GM23338 (cell line): ENCODE measurements around the gene KAZN. TPM values are rescaled to one million over a fixed set of nuclear protein-coding genes. Genes with fewer than 3 reads are reported as not detected.

Source experiments
- ATAC-seq: fragments of 200-7000 bp; cut with Tn5 transposase; 3 replicates; pipeline ENCODE4 v1.9.1; 2020
- DNase-seq: peaks from one replicate; pipeline ENCODE4 v3.0.0-alpha.2; 2015; ENCODE audit warnings: low spot score
- H2AFZ ChIP-seq: fragments of 200-600 bp; sonication (generic); 2 replicates; pipeline ENCODE4 v1.8.0; 2016; ENCODE audit warnings: antibody characterized with exemption, mild to moderate bottlenecking, moderate library complexity
- H3F3A ChIP-seq: fragments of 200-600 bp; sonication (generic); replicated peaks from 2 replicates; pipeline ENCODE4 v1.8.0; 2017; ENCODE audit warnings: antibody characterized with exemption, mixed run types, low read depth
- H3K27ac ChIP-seq: fragments of 200-600 bp; sonication (generic); 2 replicates; pipeline ENCODE4 v1.6.1; 2016; ENCODE audit warnings: low read depth
- H3K27me3 ChIP-seq: fragments of 200-600 bp; sonication (generic); 2 replicates; pipeline ENCODE4 v1.8.0; 2016; ENCODE audit warnings: mild to moderate bottlenecking, mixed run types, moderate library complexity; ENCODE audit not compliant: insufficient read depth
- H3K36me3 ChIP-seq: fragments of 200-600 bp; sonication (generic); 2 replicates; pipeline ENCODE4 v1.8.0; 2016; ENCODE audit warnings: mild to moderate bottlenecking; ENCODE audit not compliant: insufficient read depth
- H3K4me1 ChIP-seq: fragments of 200-600 bp; sonication (generic); 2 replicates; pipeline ENCODE4 v1.8.0; 2016; ENCODE audit warnings: mild to moderate bottlenecking, moderate library complexity; ENCODE audit not compliant: insufficient read depth
- H3K4me2 ChIP-seq: fragments of 200-600 bp; sonication (generic); 2 replicates; pipeline ENCODE4 v1.7.1; 2017; ENCODE audit warnings: mixed run types
- H3K4me3 ChIP-seq: fragments of 200-600 bp; sonication (generic); 2 replicates; pipeline ENCODE4 v1.6.1; 2016; ENCODE audit warnings: mixed run types
- H3K79me2 ChIP-seq: fragments of 200-600 bp; sonication (generic); replicated peaks from 2 replicates; pipeline ENCODE4 v1.8.0; 2017; ENCODE audit warnings: mild to moderate bottlenecking; ENCODE audit not compliant: insufficient read depth
- H3K9me2 ChIP-seq: fragments of 200-600 bp; sonication (generic); 2 replicates; pipeline ENCODE4 v1.8.0; 2017; ENCODE audit not compliant: insufficient read depth
- H4K20me1 ChIP-seq: fragments of 200-600 bp; sonication (generic); replicated peaks from 2 replicates; pipeline ENCODE4 v1.8.0; 2017; ENCODE audit warnings: mild to moderate bottlenecking; ENCODE audit not compliant: insufficient read depth
- H3K27ac Mint-ChIP-seq: 2 replicates; pipeline ENCODE4 v1.8.0; 2020; ENCODE audit warnings: inconsistent platforms, mild to moderate bottlenecking, moderate library complexity, mixed read lengths
- H3K27me3 Mint-ChIP-seq: 3 replicates; pipeline ENCODE4 v1.8.0; 2022; ENCODE audit warnings: low read depth, mild to moderate bottlenecking, moderate library complexity, mixed read lengths, inconsistent platforms; ENCODE audit not compliant: insufficient read depth, poor library complexity
- H3K36me3 Mint-ChIP-seq: 3 replicates; pipeline ENCODE4 v1.8.0; 2021; ENCODE audit warnings: low read depth, mild to moderate bottlenecking, inconsistent platforms, moderate library complexity, mixed read lengths
- H3K4me1 Mint-ChIP-seq: 3 replicates; pipeline ENCODE4 v1.8.0; 2020; ENCODE audit warnings: mild to moderate bottlenecking, inconsistent platforms, mixed read lengths
- H3K4me3 Mint-ChIP-seq: 3 replicates; pipeline ENCODE4 v1.8.0; 2021; ENCODE audit warnings: moderate library complexity, mild to moderate bottlenecking, inconsistent platforms, mixed read lengths
- H3K9me3 Mint-ChIP-seq: 3 replicates; pipeline ENCODE4 v1.8.0; 2020; ENCODE audit warnings: moderate library complexity, mild to moderate bottlenecking, inconsistent platforms, mixed read lengths
- CREB1 ChIP-seq: fragments of 250-450 bp; sonication (Bioruptor Pico); IDR thresholded peaks from 2 replicates; pipeline ENCODE4 v1.5.0; 2020; ENCODE audit warnings: low read depth, mild to moderate bottlenecking, moderate library complexity
- EZH2 ChIP-seq: fragments of 200-600 bp; sonication (generic); IDR thresholded peaks from one replicate; pipeline ENCODE4 v1.8.0; 2017; ENCODE audit warnings: antibody characterized with exemption, mild to moderate bottlenecking, low read depth; ENCODE audit not compliant: unreplicated experiment
- EZH2phosphoT487 ChIP-seq: fragments of 200-600 bp; sonication (generic); IDR thresholded peaks from one replicate; pipeline ENCODE4 v1.8.1; 2018; ENCODE audit warnings: antibody characterized with exemption; ENCODE audit not compliant: unreplicated experiment
- JUNB ChIP-seq: IDR thresholded peaks from one replicate; pipeline ENCODE4 v1.6.1; 2016; ENCODE audit warnings: antibody characterized with exemption; ENCODE audit not compliant: unreplicated experiment
- NANOG ChIP-seq: IDR thresholded peaks from 2 replicates; pipeline ENCODE4 v1.6.1; 2016; ENCODE audit warnings: antibody characterized with exemption, borderline replicate concordance
- POLR2AphosphoS5 ChIP-seq: IDR thresholded peaks from 2 replicates; pipeline ENCODE4 v1.6.1; 2016; ENCODE audit warnings: antibody characterized with exemption, low read depth
- STAT1 ChIP-seq: IDR thresholded peaks from one replicate; pipeline ENCODE4 v1.6.1; 2016; ENCODE audit warnings: antibody characterized with exemption; ENCODE audit not compliant: unreplicated experiment
- ZNF114 ChIP-seq: fragments of 250-450 bp; sonication (Bioruptor Pico); IDR thresholded peaks from 2 replicates; pipeline ENCODE4 v1.5.0; 2020; ENCODE audit warnings: mild to moderate bottlenecking, moderate library complexity
- ZNF331 ChIP-seq: fragments of 250-450 bp; sonication (Bioruptor Pico); IDR thresholded peaks from 2 replicates; pipeline ENCODE4 v1.5.0; 2020; ENCODE audit warnings: low read depth, mild to moderate bottlenecking, moderate library complexity
- polyA plus RNA-seq: library from polyadenylated mRNA; unstranded; fragments of >200 nt; fragmentation: Nextera tagmentation; extraction: Ambion mirVana; gene quantifications from 2 replicates; pipeline ENCODE4 v1.2.1, GENCODE V29; 2016
- total RNA-seq: library from RNA; depleted of rRNA; stranded (reverse); fragments of >200 nt; shearing (Covaris generic); gene quantifications from 2 replicates; pipeline ENCODE4 v1.2.3, GENCODE V29; 2014
- TF ChIP-seq, protein P1 (sequence below): IDR thresholded peaks from 2 replicates; pipeline ENCODE4 v1.6.1; 2016; ENCODE audit warnings: antibody characterized with exemption
- TF ChIP-seq, protein P2 (sequence below): IDR thresholded peaks from one replicate; pipeline ENCODE4 v1.6.1; 2018; ENCODE audit warnings: antibody characterized with exemption; ENCODE audit not compliant: unreplicated experiment
- TF ChIP-seq, protein P3 (sequence below), 2 experiments: fragments of 200-600 bp in 1 of 2; sonication (generic) in 1 of 2; conservative IDR thresholded peaks; 2 replicates each; pipeline versions ENCODE4 v1.5.1 to v1.6.1; 2016 to 2017; ENCODE audit warnings: antibody characterized with exemption in 2 of 2, low read depth in 2 of 2, mild to moderate bottlenecking in 2 of 2, moderate library complexity in 1 of 2
- TF ChIP-seq, protein P4 (sequence below): fragments of 250-450 bp; sonication (Bioruptor Pico); IDR thresholded peaks from 2 replicates; pipeline ENCODE4 v1.5.0; 2020; ENCODE audit warnings: mild to moderate bottlenecking, moderate library complexity

KAZN gene
- total and polyA plus RNA-seq, 2 experiments from 2014 or later: 9.9 to 15.0 TPM

DNA sequence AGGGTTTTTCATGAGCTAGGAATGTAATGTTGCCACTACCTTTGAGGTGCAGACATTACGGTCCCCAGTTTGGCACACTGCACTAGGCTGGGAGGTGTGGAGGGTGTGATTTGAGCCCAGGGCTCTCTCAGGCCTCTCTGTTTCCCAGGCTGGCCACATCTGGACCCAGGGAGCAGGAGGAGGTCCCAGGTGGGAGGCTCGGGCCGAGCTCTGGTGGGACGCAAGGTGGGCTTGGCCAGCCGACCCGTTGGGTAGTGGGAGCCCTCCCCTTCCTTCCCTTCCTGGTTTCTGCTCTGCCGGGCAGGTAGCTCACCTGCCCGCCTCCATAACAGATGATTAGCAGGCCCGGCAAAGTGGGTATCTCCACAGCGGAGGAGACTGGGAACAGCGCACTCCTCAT is 408.9 kb downstream of the KAZN start:
- no peak overlapping the region for H3K27ac Mint-ChIP-seq
- ATAC-seq (no peak), DNase-seq (no peak)
- Histone ChIP-seq H3K36me3 (no peaks in the 10 kb centered on the region), H4K20me1 (no peaks in the 10 kb centered on the region; the same call in 1 of the 2 replicates), H3K4me3 (no peak overlapping the region), H3K9me2 (no peaks in the 10 kb centered on the region), H3K27me3 (no peaks in the 10 kb centered on the region), H3F3A (no peaks in the 10 kb centered on the region), H3K27ac (no peak overlapping the region), H3K79me2 (no peaks in the 10 kb centered on the region), H3K4me1 (peaks cover 15% of the 10 kb centered on the region; the same call in 1 of the 2 replicates), H2AFZ (no peak overlapping the region), H3K4me2 (no peak overlapping the region)
- H3K9me3 Mint-ChIP-seq: peaks cover 8% of the 10 kb centered on the region; the same call in 2 of the 3 replicates
- H3K27me3 Mint-ChIP-seq: peaks cover 2% of the 10 kb centered on the region
- H3K36me3 Mint-ChIP-seq: peaks cover 5% of the 10 kb centered on the region; the same call in 1 of the 3 replicates
- peaks cover 14% of the 10 kb centered on the region for H3K4me1 Mint-ChIP-seq
- TF ChIP-seq, protein P1, sequence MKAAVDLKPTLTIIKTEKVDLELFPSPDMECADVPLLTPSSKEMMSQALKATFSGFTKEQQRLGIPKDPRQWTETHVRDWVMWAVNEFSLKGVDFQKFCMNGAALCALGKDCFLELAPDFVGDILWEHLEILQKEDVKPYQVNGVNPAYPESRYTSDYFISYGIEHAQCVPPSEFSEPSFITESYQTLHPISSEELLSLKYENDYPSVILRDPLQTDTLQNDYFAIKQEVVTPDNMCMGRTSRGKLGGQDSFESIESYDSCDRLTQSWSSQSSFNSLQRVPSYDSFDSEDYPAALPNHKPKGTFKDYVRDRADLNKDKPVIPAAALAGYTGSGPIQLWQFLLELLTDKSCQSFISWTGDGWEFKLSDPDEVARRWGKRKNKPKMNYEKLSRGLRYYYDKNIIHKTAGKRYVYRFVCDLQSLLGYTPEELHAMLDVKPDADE: no peak
- TF ChIP-seq ZNF331 (no peak), STAT1 (no peak), JUNB (no peak), CREB1 (CRISPR knock-in tag) (no peak), EZH2phosphoT487 (no peak), ZNF114 (no peak), NANOG (no peak), POLR2AphosphoS5 (no peak), EZH2 (no peak)
- TF ChIP-seq, protein P2, sequence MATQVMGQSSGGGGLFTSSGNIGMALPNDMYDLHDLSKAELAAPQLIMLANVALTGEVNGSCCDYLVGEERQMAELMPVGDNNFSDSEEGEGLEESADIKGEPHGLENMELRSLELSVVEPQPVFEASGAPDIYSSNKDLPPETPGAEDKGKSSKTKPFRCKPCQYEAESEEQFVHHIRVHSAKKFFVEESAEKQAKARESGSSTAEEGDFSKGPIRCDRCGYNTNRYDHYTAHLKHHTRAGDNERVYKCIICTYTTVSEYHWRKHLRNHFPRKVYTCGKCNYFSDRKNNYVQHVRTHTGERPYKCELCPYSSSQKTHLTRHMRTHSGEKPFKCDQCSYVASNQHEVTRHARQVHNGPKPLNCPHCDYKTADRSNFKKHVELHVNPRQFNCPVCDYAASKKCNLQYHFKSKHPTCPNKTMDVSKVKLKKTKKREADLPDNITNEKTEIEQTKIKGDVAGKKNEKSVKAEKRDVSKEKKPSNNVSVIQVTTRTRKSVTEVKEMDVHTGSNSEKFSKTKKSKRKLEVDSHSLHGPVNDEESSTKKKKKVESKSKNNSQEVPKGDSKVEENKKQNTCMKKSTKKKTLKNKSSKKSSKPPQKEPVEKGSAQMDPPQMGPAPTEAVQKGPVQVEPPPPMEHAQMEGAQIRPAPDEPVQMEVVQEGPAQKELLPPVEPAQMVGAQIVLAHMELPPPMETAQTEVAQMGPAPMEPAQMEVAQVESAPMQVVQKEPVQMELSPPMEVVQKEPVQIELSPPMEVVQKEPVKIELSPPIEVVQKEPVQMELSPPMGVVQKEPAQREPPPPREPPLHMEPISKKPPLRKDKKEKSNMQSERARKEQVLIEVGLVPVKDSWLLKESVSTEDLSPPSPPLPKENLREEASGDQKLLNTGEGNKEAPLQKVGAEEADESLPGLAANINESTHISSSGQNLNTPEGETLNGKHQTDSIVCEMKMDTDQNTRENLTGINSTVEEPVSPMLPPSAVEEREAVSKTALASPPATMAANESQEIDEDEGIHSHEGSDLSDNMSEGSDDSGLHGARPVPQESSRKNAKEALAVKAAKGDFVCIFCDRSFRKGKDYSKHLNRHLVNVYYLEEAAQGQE: no peak
- TF ChIP-seq, protein P3, sequence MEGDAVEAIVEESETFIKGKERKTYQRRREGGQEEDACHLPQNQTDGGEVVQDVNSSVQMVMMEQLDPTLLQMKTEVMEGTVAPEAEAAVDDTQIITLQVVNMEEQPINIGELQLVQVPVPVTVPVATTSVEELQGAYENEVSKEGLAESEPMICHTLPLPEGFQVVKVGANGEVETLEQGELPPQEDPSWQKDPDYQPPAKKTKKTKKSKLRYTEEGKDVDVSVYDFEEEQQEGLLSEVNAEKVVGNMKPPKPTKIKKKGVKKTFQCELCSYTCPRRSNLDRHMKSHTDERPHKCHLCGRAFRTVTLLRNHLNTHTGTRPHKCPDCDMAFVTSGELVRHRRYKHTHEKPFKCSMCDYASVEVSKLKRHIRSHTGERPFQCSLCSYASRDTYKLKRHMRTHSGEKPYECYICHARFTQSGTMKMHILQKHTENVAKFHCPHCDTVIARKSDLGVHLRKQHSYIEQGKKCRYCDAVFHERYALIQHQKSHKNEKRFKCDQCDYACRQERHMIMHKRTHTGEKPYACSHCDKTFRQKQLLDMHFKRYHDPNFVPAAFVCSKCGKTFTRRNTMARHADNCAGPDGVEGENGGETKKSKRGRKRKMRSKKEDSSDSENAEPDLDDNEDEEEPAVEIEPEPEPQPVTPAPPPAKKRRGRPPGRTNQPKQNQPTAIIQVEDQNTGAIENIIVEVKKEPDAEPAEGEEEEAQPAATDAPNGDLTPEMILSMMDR (conservative IDR thresholded peaks at IDR 0.05; ENCODE audit: low read depth in 2 of 2): no peak
- TF ChIP-seq, protein P4, sequence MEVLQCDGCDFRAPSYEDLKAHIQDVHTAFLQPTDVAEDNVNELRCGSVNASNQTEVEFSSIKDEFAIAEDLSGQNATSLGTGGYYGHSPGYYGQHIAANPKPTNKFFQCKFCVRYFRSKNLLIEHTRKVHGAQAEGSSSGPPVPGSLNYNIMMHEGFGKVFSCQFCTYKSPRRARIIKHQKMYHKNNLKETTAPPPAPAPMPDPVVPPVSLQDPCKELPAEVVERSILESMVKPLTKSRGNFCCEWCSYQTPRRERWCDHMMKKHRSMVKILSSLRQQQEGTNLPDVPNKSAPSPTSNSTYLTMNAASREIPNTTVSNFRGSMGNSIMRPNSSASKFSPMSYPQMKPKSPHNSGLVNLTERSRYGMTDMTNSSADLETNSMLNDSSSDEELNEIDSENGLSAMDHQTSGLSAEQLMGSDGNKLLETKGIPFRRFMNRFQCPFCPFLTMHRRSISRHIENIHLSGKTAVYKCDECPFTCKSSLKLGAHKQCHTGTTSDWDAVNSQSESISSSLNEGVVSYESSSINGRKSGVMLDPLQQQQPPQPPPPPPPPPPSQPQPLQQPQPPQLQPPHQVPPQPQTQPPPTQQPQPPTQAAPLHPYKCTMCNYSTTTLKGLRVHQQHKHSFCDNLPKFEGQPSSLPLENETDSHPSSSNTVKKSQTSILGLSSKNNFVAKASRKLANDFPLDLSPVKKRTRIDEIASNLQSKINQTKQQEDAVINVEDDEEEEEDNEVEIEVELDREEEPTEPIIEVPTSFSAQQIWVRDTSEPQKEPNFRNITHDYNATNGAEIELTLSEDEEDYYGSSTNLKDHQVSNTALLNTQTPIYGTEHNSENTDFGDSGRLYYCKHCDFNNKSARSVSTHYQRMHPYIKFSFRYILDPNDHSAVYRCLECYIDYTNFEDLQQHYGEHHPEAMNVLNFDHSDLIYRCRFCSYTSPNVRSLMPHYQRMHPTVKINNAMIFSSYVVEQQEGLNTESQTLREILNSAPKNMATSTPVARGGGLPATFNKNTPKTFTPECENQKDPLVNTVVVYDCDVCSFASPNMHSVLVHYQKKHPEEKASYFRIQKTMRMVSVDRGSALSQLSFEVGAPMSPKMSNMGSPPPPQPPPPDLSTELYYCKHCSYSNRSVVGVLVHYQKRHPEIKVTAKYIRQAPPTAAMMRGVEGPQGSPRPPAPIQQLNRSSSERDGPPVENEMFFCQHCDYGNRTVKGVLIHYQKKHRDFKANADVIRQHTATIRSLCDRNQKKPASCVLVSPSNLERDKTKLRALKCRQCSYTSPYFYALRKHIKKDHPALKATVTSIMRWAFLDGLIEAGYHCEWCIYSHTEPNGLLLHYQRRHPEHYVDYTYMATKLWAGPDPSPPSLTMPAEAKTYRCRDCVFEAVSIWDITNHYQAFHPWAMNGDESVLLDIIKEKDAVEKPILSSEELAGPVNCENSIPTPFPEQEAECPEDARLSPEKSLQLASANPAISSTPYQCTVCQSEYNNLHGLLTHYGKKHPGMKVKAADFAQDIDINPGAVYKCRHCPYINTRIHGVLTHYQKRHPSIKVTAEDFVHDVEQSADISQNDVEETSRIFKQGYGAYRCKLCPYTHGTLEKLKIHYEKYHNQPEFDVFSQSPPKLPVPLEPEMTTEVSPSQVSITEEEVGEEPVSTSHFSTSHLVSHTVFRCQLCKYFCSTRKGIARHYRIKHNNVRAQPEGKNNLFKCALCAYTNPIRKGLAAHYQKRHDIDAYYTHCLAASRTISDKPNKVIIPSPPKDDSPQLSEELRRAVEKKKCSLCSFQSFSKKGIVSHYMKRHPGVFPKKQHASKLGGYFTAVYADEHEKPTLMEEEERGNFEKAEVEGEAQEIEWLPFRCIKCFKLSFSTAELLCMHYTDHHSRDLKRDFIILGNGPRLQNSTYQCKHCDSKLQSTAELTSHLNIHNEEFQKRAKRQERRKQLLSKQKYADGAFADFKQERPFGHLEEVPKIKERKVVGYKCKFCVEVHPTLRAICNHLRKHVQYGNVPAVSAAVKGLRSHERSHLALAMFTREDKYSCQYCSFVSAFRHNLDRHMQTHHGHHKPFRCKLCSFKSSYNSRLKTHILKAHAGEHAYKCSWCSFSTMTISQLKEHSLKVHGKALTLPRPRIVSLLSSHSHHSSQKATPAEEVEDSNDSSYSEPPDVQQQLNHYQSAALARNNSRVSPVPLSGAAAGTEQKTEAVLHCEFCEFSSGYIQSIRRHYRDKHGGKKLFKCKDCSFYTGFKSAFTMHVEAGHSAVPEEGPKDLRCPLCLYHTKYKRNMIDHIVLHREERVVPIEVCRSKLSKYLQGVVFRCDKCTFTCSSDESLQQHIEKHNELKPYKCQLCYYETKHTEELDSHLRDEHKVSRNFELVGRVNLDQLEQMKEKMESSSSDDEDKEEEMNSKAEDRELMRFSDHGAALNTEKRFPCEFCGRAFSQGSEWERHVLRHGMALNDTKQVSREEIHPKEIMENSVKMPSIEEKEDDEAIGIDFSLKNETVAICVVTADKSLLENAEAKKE (CRISPR knock-in tag): no peak
- H3K4me3 Mint-ChIP-seq: no peak overlapping the region
